Neural cell (in vitro differentiated cells): ENCODE measurements around the gene STXBP5. TPM values are rescaled to one million over a fixed set of nuclear protein-coding genes. Genes with fewer than 3 reads are reported as not detected.

Source experiments
- H2AFZ ChIP-seq: fragments of 200-600, 300-800 bp; sonication (generic), shearing (Covaris generic); 2 replicates; pipeline ENCODE4 v1.6.0; 2014; ENCODE audit warnings: low read depth, mild to moderate bottlenecking, antibody characterized with exemption, low read length, moderate library complexity
- H3F3A ChIP-seq: fragments of 200-600 bp; shearing (Covaris generic); 2 replicates; pipeline ENCODE4 v1.6.1; 2016; ENCODE audit warnings: mild to moderate bottlenecking, moderate library complexity, mixed read lengths, antibody characterized with exemption, low read length; ENCODE audit not compliant: insufficient read depth, poor library complexity, severe bottlenecking
- H3K27ac ChIP-seq: fragments of 200-600, 300-800 bp; sonication (generic), shearing (Covaris generic); 2 replicates; pipeline ENCODE4 v1.5.1; 2014; ENCODE audit warnings: mild to moderate bottlenecking, low read length, moderate library complexity
- H3K27me3 ChIP-seq: fragments of 300-800, 200-600 bp; sonication (generic), shearing (Covaris generic); 2 replicates; pipeline ENCODE4 v1.6.0; 2014; ENCODE audit warnings: mild to moderate bottlenecking, low read depth, low read length, moderate library complexity; ENCODE audit not compliant: insufficient read depth
- H3K36me3 ChIP-seq: fragments of 300-800, 200-600 bp; sonication (generic), shearing (Covaris generic); 2 replicates; pipeline ENCODE4 v1.5.1; 2014; ENCODE audit warnings: mild to moderate bottlenecking, antibody characterized with exemption, low read length, moderate library complexity; ENCODE audit not compliant: insufficient read depth
- H3K4me2 ChIP-seq: fragments of 300-800, 200-600 bp; sonication (generic), shearing (Covaris generic); 2 replicates; pipeline ENCODE4 v1.6.0; 2014; ENCODE audit warnings: mild to moderate bottlenecking, low read length
- H3K4me3 ChIP-seq: fragments of 300-800, 200-600 bp; sonication (generic), shearing (Covaris generic); 2 replicates; pipeline ENCODE4 v1.5.1; 2014; ENCODE audit warnings: mild to moderate bottlenecking, low read length, moderate library complexity
- H3K79me2 ChIP-seq: fragments of 200-600 bp; shearing (Covaris generic); replicated peaks from 2 replicates; pipeline ENCODE4 v1.6.0; 2014; ENCODE audit warnings: mild to moderate bottlenecking, low read length, moderate library complexity; ENCODE audit not compliant: insufficient read depth
- H3K9ac ChIP-seq: fragments of 300-800, 200-600 bp; sonication (generic), shearing (Covaris generic); 2 replicates; pipeline ENCODE4 v1.6.1; 2016; ENCODE audit warnings: mild to moderate bottlenecking, low read length, mixed read lengths
- H3K9me2 ChIP-seq: fragments of 200-600 bp; shearing (Covaris generic); 2 replicates; pipeline ENCODE4 v1.6.1; 2016; ENCODE audit warnings: mild to moderate bottlenecking, low read length, mixed read lengths; ENCODE audit not compliant: insufficient read depth
- H3K9me3 ChIP-seq: fragments of 200-600, 300-800 bp; sonication (generic), shearing (Covaris generic); 2 replicates; pipeline ENCODE4 v1.6.1; 2016; ENCODE audit warnings: mild to moderate bottlenecking, mixed run types, low read length, moderate library complexity, mixed read lengths
- H4K20me1 ChIP-seq: fragments of 200-600 bp; shearing (Covaris generic); 2 replicates; pipeline ENCODE4 v1.6.1; 2016; ENCODE audit warnings: mild to moderate bottlenecking, mixed run types; ENCODE audit not compliant: insufficient read depth
- CTCF ChIP-seq: fragments of 450-650 bp; IDR thresholded peaks from 2 replicates; pipeline ENCODE4 v1.5.1; 2014; ENCODE audit warnings: antibody characterized with exemption, mild to moderate bottlenecking, moderate library complexity; ENCODE audit not compliant: poor library complexity, severe bottlenecking
- EP300 ChIP-seq: fragments of 450-650 bp; conservative IDR thresholded peaks from 2 replicates; pipeline ENCODE4 v1.6.1; 2014; ENCODE audit warnings: antibody characterized with exemption, mild to moderate bottlenecking, moderate library complexity; ENCODE audit not compliant: poor library complexity, severe bottlenecking
- EZH2 ChIP-seq: fragments of 200-600, 300-800 bp; shearing (Covaris generic), sonication (generic); IDR thresholded peaks from 2 replicates; pipeline ENCODE4 v1.6.1; 2014; ENCODE audit warnings: antibody characterized with exemption, low read length, borderline replicate concordance, mild to moderate bottlenecking; ENCODE audit not compliant: insufficient read depth, poor library complexity, severe bottlenecking
- MXI1 ChIP-seq: fragments of 450-650 bp; conservative IDR thresholded peaks from 2 replicates; pipeline ENCODE4 v1.6.1; 2014; ENCODE audit warnings: antibody characterized with exemption, mild to moderate bottlenecking; ENCODE audit not compliant: poor library complexity, severe bottlenecking
- POLR2AphosphoS5 ChIP-seq: IDR thresholded peaks from 2 replicates; pipeline ENCODE4 v1.6.1; 2012
- RAD21 ChIP-seq: fragments of 450-650 bp; conservative IDR thresholded peaks from 2 replicates; pipeline ENCODE4 v1.6.1; 2014; ENCODE audit warnings: antibody characterized with exemption, mild to moderate bottlenecking, moderate library complexity
- REST ChIP-seq: IDR thresholded peaks from 2 replicates; pipeline ENCODE4 v1.6.1; 2012; ENCODE audit warnings: borderline replicate concordance
- SMC3 ChIP-seq: fragments of 450-650 bp; conservative IDR thresholded peaks from 2 replicates; pipeline ENCODE4 v1.6.1; 2014; ENCODE audit warnings: antibody characterized with exemption, mild to moderate bottlenecking, moderate library complexity; ENCODE audit not compliant: poor library complexity
- TAF1 ChIP-seq: IDR thresholded peaks from 2 replicates; pipeline ENCODE4 v1.6.1; 2012; ENCODE audit warnings: low read depth
- polyA plus RNA-seq: library from polyadenylated mRNA; depleted of rRNA; stranded (reverse); fragments of >200 nt; gene quantifications from 2 replicates; pipeline ENCODE4 v1.2.3, GENCODE V29; 2014

STXBP5 gene
- polyA plus RNA-seq, 1 donor from 2014 or later = 56.4 TPM

- Histone ChIP-seq H3K27ac (no peak overlapping the region), H3K27me3 (no peaks in the 10 kb centered on the region), H3K4me3 (no peak overlapping the region), H3K9me2 (no peaks in the 10 kb centered on the region), H3K4me2 (no peak overlapping the region), H3K9me3 (no peaks in the 10 kb centered on the region), H4K20me1 (no peaks in the 10 kb centered on the region), H3K79me2 (no peaks in the 10 kb centered on the region), H2AFZ (no peak overlapping the region), H3F3A (no peaks in the 10 kb centered on the region), H3K36me3 (no peaks in the 10 kb centered on the region), H3K9ac (no peak overlapping the region)
- no peak for TF ChIP-seq EZH2
- TF ChIP-seq EP300 = no peak
- TF ChIP-seq REST = no peak
- TF ChIP-seq MXI1 = no peak
- no peak for TF ChIP-seq TAF1
- no peak for TF ChIP-seq POLR2AphosphoS5
- no peak for TF ChIP-seq SMC3
Measured at GRCh38 chr6:147283460-147283859, 79.2 kb downstream of the STXBP5 start.

GRCh38 chr6:147285087-147285855 lies 81.1 kb downstream of the STXBP5 start:
- Histone ChIP-seq H3K27me3 (no peaks in the 10 kb centered on the region), H2AFZ (no peak overlapping the region), H3K9me2 (no peaks in the 10 kb centered on the region), H3K4me3 (no peak overlapping the region), H3K9ac (no peak overlapping the region), H3K79me2 (no peaks in the 10 kb centered on the region), H3F3A (no peaks in the 10 kb centered on the region), H4K20me1 (no peaks in the 10 kb centered on the region), H3K36me3 (no peaks in the 10 kb centered on the region), H3K9me3 (no peaks in the 10 kb centered on the region), H3K4me2 (no peak overlapping the region), H3K27ac (no peak overlapping the region)
- no peak for TF ChIP-seq REST
- peak; percentile 74 for TF ChIP-seq SMC3
- TF ChIP-seq EP300 = no peak
- TF ChIP-seq MXI1 = no peak
- no peak for TF ChIP-seq TAF1
- peak; percentile 72 for TF ChIP-seq CTCF
- TF ChIP-seq POLR2AphosphoS5 = no peak
- TF ChIP-seq EZH2 = no peak
- TF ChIP-seq RAD21 = peak; percentile 73
